ENCODE results near the gene ABCA5.

GRCh38 chr17:69350911-69351310, 24.0 kb upstream of the ABCA5 start:
- TF ChIP-seq ZFP30 (CRISPR knock-in tag; IDR thresholded peaks at IDR 0.05) (no peak), ZNF70 (CRISPR knock-in tag; IDR thresholded peaks at IDR 0.05) (no peak), PATZ1 (CRISPR knock-in tag; IDR thresholded peaks at IDR 0.05; ENCODE audit: borderline replicate concordance) (no peak), ZC3H10 (CRISPR knock-in tag; IDR thresholded peaks at IDR 0.05) (no peak), BACH2 (CRISPR knock-in tag; IDR thresholded peaks at IDR 0.05; ENCODE audit: borderline replicate concordance) (no peak), SNAI2 (CRISPR knock-in tag; IDR thresholded peaks at IDR 0.05) (no peak)
